ENCODE data around the gene IPO8.

IPO8 gene

GRCh38 chr12:30580344-30580743, 115.3 kb downstream of the IPO8 start:
- no peaks in the 10 kb centered on the region for H3K36me3 ChIP-seq (replicated peaks; ENCODE audit: insufficient read depth, low read length)
- TF ChIP-seq, protein P1, sequence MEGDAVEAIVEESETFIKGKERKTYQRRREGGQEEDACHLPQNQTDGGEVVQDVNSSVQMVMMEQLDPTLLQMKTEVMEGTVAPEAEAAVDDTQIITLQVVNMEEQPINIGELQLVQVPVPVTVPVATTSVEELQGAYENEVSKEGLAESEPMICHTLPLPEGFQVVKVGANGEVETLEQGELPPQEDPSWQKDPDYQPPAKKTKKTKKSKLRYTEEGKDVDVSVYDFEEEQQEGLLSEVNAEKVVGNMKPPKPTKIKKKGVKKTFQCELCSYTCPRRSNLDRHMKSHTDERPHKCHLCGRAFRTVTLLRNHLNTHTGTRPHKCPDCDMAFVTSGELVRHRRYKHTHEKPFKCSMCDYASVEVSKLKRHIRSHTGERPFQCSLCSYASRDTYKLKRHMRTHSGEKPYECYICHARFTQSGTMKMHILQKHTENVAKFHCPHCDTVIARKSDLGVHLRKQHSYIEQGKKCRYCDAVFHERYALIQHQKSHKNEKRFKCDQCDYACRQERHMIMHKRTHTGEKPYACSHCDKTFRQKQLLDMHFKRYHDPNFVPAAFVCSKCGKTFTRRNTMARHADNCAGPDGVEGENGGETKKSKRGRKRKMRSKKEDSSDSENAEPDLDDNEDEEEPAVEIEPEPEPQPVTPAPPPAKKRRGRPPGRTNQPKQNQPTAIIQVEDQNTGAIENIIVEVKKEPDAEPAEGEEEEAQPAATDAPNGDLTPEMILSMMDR (IDR thresholded peaks at IDR 0.05; ENCODE audit: low read length), result no peak
- no peak for TF ChIP-seq EZH2 (optimal IDR thresholded peaks at IDR 0.05; ENCODE audit: low read depth, low read length)
- no peak for TF ChIP-seq EZH2phosphoT487 (IDR thresholded peaks at IDR 0.05; ENCODE audit: low read length)
- no peak overlapping the region for H2AFZ ChIP-seq (ENCODE audit: low read length)
- no peak overlapping the region for H3K27ac ChIP-seq (ENCODE audit: low read length)
- H3K4me3 ChIP-seq (ENCODE audit: low read length), result no peak overlapping the region
- H3K9me2 ChIP-seq (replicated peaks; ENCODE audit: insufficient read depth, low read length), result no peaks in the 10 kb centered on the region
- H3K27me3 ChIP-seq (replicated peaks; ENCODE audit: insufficient read depth, low read length), result no peaks in the 10 kb centered on the region
- H3K9me3 ChIP-seq (replicated peaks; ENCODE audit: insufficient read depth, low read length), result no peaks in the 10 kb centered on the region
- H3K4me2 ChIP-seq (ENCODE audit: low read depth, low read length), result no peak overlapping the region
- H3K9ac ChIP-seq (ENCODE audit: low read length), result no peak overlapping the region
- no peaks in the 10 kb centered on the region for H3F3A ChIP-seq (ENCODE audit: insufficient read depth, low read length)
- H3K4me1 ChIP-seq (ENCODE audit: low read length), result no peaks in the 10 kb centered on the region
- DNase-seq, result no peak
- no peaks in the 10 kb centered on the region for H4K20me1 ChIP-seq (ENCODE audit: insufficient read depth, low read length)
- H3K79me2 ChIP-seq (ENCODE audit: low read length), result no peaks in the 10 kb centered on the region
